GM21619 (cell line): ENCODE results near the gene PDZD7.
"Not testable (repeated sequence)": the region's sequence is repeated elsewhere in the genome, so short reads cannot be mapped to it uniquely, and the experiment has no call there.

Experiments
- ATAC-seq: cut with Tn5 transposase; IDR thresholded peaks from one replicate; pipeline ENCODE4 v1.9.1; 2021; ENCODE audit not compliant: unreplicated experiment

Gene PDZD7

GRCh38 chr10:101041252-101041761 lies 10.4 kb upstream of the PDZD7 start:
- ATAC-seq: peak; percentile 51

DNA sequence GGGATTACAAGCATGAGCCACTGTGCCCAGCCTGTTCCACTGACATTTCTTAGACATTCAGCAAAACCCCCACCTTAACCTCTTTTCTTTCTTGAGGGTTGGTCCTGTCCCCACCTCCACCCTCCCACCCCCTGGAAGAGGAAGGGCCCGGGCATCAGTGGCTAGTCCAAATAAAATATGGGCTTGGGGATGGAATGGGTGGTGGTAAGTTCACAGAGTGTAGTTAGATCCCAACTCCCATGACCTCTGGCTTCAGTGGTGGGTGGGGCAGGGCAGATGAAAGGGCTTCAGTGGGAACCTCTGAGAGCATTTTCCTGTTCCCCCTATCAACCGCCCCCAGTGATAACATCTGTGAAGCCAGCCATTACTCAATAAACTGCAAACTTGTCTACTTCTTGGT lies 9.9 kb upstream of the PDZD7 start:
- no peak for ATAC-seq

DNA sequence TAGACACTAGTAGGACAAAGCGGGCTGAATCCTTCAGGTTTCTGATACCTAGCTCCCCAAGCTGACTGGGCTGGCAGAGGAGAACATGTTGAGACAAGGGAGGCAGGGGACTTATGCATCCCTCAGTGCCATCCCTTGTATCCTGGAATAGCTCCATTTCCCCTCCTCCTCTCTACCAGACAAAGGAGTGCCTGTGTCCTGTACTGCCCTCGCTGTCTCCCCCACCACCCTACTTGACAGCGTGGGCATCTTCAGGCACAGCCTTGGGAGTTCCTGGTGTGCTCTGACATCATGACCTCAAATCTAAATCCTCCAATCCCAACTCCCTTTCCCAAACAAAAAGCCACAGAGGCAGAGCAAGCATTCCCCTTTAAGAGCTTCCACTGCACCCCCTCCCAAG lies 9.1 kb upstream of the PDZD7 start:
- ATAC-seq: no peak

DNA sequence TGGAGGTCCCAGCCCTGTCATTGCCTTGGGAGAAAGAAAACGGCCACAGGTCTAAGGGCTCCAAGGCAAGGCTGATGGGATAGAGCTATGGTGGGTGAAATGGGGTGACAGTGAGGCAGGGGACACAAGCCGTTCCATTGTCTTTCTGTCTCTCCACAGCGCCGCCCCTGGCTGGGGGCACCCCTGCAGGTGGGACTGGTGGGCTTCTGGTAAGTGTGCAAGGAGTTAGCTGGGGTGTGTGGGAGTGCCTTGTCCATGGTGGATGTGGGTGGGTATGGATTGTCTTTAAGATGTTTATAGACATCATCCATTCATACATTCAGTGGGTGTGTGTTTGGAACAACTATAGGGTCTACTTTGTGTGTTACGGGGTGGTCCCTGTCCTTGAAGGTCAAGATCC lies 7.6 kb upstream of the PDZD7 start:
- ATAC-seq: no peak

GRCh38 chr10:101036726-101037125 lies 5.8 kb upstream of the PDZD7 start:
- no peak for ATAC-seq

DNA sequence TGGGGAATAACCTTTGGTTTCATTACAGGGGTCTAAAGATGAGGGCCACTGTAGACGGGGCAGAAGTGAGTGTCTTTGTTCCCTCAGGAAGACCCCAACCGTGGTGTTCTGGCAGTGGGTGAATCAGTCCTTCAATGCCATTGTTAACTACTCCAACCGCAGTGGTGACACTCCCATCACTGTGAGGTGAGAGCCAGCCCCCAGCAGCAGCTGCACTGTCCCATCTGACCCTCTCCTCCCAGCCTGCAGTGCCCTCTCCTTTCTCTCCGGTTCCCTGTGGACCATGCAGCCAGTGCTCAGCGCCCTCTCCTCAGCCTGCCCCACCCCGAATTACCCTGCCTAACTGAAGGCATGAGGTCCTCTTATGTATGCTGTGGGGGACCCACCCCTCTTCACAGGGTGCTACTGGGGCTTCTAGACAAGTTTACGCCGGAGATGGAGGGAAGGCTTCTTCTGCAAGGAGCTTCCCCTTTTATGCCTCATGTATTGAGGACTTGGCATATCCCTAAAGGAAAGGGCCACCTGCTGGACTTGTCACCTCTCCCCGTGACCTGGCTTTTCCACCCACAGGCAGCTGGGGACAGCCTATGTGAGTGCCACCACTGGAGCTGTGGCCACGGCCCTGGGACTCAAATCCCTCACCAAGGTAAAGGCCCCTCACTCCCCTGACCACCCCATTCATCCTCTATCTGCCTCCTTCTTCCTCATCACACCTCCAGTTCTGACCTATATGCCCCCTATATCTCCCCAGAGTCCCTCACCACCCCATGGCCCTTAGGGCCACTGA lies 5.2 kb upstream of the PDZD7 start:
- no peak for ATAC-seq

- ATAC-seq: no peak
Observed at GRCh38 chr10:101035314-101035713, 4.4 kb upstream of the PDZD7 start.

GRCh38 chr10:101034404-101034803 lies 3.5 kb upstream of the PDZD7 start:
- ATAC-seq: not testable (repeated sequence)

DNA sequence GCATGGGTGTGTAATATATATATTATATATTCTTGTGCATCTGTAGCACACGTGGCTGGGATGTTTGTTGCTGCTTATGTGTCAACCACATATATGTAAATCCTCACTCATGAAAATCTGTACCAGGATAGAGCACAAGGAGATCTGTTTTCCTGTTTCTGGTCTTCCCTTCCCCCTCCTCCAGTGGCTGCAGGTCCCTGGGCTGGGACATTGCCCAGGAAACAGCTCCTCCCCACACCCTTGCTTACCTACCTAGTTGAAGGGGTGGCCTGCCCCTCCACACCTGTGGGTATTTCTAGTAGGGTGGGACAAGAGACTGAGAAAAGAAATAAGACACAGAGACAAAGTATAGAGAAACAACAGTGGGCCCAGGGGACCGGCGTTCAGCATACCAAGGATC lies 2.3 kb upstream of the PDZD7 start:
- no peak for ATAC-seq

DNA sequence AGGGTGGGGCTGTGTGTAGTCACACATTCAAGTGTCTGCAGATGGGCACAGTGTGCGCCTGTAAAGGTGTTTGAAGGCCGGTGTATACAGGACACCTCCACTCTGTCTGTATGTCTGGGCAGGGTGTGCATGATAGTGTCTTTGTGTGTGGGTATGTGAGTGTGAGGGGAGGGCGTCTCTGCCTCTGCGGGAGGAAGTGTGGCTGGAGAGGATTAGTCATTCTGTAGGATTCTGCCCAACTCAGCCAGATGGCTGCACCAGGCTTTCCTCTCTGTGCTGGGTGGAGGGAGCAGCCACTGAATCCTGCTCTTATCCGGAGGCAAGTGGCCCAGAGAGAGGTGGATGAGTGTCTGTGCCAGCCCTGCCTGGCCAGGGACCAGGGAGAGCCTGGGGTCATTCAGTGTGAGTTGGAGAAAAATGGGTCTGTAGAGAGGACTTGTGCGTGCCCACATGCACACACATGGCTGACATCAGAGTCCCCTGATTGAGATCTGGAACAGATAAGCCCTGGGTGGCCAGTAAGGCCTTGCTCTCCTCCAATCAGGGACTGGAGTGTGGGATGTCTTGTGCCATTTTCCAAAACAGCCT lies 1.8 kb upstream of the PDZD7 start:
- ATAC-seq: peak; percentile 4

- ATAC-seq: peak; percentile 35
Observed at GRCh38 chr10:101031796-101032636, 1.1 kb upstream of the PDZD7 start.

DNA sequence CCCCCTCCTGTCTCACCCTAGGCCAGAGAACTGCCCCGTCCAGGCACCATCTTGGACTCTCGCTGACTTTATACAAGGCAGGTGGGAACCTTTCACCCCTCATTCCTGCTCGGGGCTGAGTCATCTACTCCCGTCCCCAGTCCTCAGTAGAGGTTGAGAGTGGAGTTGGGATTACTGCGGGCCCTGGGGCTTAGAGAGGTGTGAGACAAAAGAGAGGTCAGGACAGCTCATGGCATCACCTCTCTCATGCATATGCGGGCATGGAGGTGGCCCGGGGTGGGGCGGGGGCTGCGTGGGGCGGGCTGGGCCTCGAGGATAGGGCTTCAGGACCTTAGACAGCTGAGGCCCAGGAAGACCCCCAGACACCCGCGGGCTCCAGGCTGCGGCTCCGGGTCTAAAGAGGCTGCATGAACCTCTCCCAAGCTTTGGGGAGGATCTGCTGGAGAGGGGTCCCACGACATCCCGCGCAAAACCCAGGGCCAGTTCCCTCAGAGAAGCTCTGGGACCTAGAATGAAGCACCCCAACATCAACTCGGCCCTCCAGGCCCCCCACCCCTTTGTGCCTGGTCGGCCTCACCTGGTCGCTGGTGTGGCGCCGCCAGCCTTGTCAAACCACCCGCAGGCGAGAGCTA lies 317 bp downstream of the PDZD7 start:
- no peak for ATAC-seq

- no peak for ATAC-seq
Observed at GRCh38 chr10:101029520-101030295, 1.2 kb downstream of the PDZD7 start.

DNA sequence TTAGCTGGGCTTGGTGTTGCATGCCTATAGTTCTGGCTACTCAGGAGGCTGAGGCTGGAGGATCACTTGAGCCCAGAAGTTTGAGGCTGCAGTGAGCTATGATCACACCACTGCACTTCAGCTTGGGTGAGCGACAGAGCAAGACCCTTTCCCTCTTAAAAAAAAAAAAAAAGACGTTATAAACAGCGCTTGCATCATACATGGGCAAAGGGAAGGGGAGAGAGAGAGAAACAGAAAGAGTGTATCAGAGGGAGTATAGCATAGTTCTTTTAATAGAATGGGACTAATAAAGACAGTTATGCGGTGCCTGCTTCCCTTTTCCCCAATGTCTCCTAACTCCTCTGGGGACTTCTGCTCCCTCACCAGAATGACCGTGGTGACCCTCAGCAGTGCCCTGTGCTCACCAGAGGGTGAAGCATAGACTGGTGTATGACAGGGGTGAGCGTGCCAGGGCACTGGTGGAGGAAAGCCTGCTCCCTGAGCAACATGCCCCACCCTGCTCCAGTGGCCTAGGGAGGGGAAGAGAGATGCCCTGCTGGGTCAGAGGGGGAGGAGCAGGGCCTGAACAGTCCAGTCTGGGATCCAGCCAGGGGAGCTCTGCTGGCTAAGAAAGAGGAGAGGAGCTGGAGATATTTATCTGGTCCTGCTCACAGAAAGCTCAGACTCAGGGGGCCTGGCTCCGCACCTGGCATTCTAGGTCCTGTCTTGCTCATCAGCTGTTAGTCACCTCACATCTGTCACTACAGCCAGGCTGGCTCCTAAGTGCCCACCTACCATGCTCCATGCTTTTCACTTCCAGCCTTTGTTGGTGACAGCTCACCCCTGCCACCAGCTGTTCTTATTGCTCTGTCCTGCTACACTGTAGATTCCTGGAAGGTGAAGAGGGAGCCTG lies 2.2 kb downstream of the PDZD7 start:
- no peak for ATAC-seq

DNA sequence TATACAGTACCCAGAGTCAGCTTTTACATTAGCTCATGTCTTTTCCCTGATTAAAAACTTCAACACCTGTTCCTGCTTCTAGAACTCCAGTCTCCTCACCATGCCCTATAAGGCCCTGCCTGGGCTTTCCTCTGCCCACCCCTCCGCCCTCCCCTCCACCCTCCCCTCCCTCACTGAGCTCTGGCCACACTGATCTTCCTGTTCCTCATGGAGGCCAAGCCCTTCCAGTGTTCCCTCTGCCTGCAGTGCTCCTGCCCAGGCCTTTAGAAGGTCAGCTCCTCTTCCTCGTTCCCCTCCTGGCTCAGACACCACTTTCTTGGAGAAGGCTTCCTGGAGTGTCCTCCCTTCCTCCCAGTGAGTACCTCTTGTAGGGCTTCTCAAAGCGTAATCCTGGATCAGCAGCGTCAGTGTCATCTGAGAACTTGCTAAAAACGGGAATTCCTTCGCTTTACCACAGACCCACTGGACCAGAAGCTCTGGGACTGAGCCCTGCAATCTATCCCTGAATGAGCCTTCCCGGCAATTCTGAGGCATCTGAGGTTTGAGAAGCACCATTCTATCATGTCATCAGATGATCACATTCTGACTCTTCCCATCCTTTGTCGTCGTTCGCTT lies 3.7 kb downstream of the PDZD7 start:
- no peak for ATAC-seq

- no peak for ATAC-seq
Observed at GRCh38 chr10:101022967-101023705, 7.8 kb downstream of the PDZD7 start.

- ATAC-seq: no peak
Observed at GRCh38 chr10:101021692-101022251, 9.2 kb downstream of the PDZD7 start.

DNA sequence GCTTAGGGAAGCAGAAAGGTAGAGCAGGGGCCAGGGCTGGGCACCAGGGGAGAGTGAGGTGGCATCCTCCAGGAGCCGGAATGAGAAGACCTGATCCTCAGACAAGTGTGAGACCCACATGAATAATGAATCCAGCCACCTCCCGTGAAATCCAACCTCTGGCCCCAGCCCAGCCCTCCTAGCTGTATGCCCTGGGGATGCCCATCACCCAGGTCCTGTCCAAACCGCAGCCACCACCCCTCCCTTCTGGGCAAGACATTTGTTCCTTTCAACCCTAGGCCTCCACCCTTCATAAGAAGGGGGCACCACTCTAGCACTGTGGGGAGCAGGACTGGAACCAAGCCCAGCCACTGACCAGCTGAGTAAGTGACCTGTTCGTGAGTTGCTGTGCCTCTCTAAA lies 9.7 kb downstream of the PDZD7 start:
- no peak for ATAC-seq
